IPS-15b (cell line): ENCODE measurements around the gene RUNX3.

Experiments used
- H3K27me3 ChIP-seq: one replicate; pipeline ENCODE4 v1.6.1; 2013; ENCODE audit warnings: low read length; ENCODE audit not compliant: control insufficient read depth, insufficient read depth
- H3K36me3 ChIP-seq: one replicate; pipeline ENCODE4 v1.6.1; 2013; ENCODE audit warnings: low read length; ENCODE audit not compliant: control insufficient read depth, insufficient read depth
- H3K4me1 ChIP-seq: one replicate; pipeline ENCODE4 v1.6.1; 2013; ENCODE audit warnings: mild to moderate bottlenecking, low read length; ENCODE audit not compliant: control insufficient read depth, insufficient read depth
- H3K4me3 ChIP-seq: one replicate; pipeline ENCODE4 v1.5.1; 2013; ENCODE audit warnings: low read depth, low read length
- H3K9ac ChIP-seq: one replicate; pipeline ENCODE4 v1.6.1; 2013; ENCODE audit warnings: low read depth, mild to moderate bottlenecking, low read length
- H3K9me3 ChIP-seq: one replicate; pipeline ENCODE4 v1.6.1; 2013; ENCODE audit warnings: mild to moderate bottlenecking, low read length; ENCODE audit not compliant: control insufficient read depth, insufficient read depth

RUNX3 gene

DNA sequence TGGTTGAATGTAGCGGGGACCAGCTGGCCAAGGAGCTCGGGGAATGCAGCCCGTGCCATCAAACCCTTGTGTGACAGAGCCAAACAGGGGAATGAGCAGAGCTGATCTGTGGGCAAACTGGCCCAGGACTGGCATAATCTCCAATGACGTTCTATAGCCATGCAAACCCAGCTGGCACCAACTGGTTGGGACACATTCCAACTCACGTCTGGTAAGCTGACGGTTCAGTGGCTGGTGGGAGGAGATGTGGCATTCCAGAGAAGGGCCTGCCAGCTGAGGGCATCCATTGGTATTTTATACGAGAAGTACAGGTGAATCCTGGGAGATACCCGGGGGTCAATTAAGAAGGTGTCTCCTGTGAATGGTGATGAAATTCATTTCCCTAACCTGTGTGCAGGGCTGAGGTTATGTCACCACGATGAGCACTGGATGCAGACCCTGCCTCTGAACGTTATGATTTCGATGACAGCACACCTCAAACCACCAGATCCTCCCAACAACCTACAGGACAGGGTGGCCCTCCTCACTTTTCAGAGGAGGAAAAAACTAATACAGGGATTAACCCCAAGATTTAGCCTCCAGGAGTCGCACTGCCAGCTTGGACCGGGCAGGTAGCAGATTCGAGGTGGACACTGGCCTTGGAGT, 39.0 kb upstream of the RUNX3 start:
- H3K9me3 ChIP-seq: no peaks in the 10 kb centered on the region
- no peaks in the 10 kb centered on the region for H3K36me3 ChIP-seq
- H3K4me3 ChIP-seq: no peak overlapping the region
- H3K4me1 ChIP-seq: peaks cover 22% of the 10 kb centered on the region
- H3K27me3 ChIP-seq: no peaks in the 10 kb centered on the region
- no peak overlapping the region for H3K9ac ChIP-seq

DNA sequence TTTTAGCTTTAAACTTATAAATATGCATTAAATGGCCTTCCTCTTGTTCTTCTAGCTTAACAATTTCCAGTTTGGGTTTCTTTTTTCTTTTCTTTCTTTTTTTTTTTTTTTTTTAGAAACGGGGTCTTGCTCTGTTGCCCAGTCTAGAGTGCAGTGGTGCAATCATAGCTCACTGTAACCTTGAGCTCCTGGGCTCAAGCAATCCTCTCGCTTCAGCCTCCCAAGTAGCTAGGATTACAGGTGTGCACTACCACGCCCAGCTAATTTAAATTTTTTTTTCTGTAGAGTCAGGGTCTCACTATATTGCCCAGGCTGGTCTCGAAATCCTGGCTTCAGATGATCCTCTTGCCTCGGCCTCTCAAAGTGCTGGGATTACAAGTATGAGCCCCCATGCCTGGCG, 37.9 kb upstream of the RUNX3 start:
- H3K27me3 ChIP-seq: no peaks in the 10 kb centered on the region
- no peaks in the 10 kb centered on the region for H3K9me3 ChIP-seq
- H3K4me3 ChIP-seq: no peak overlapping the region
- H3K4me1 ChIP-seq: peaks cover 21% of the 10 kb centered on the region
- H3K36me3 ChIP-seq: no peaks in the 10 kb centered on the region
- no peak overlapping the region for H3K9ac ChIP-seq

DNA sequence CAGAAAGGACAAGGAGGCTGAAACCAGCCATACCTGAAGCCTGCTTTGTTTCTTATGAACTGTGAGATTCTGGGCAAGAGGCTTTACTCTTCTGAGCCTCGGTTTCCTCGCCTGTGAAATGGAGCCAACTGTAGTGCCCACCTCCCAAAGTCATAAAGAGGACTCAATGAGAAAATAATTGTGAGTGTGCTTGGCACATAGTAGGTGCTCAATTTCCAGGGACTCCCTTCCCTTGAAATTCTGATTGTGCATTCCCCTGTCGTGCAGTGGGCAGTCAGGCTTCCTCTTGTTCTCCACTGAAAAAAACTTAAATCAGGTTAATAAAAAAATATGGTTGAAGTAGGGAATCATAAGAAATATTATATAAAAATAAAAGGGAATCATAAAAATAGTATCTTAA, 37.5 kb upstream of the RUNX3 start:
- H3K4me3 ChIP-seq: no peak overlapping the region
- H3K27me3 ChIP-seq: no peaks in the 10 kb centered on the region
- H3K4me1 ChIP-seq: peaks cover 17% of the 10 kb centered on the region
- no peak overlapping the region for H3K9ac ChIP-seq
- H3K36me3 ChIP-seq: no peaks in the 10 kb centered on the region
- no peaks in the 10 kb centered on the region for H3K9me3 ChIP-seq

DNA sequence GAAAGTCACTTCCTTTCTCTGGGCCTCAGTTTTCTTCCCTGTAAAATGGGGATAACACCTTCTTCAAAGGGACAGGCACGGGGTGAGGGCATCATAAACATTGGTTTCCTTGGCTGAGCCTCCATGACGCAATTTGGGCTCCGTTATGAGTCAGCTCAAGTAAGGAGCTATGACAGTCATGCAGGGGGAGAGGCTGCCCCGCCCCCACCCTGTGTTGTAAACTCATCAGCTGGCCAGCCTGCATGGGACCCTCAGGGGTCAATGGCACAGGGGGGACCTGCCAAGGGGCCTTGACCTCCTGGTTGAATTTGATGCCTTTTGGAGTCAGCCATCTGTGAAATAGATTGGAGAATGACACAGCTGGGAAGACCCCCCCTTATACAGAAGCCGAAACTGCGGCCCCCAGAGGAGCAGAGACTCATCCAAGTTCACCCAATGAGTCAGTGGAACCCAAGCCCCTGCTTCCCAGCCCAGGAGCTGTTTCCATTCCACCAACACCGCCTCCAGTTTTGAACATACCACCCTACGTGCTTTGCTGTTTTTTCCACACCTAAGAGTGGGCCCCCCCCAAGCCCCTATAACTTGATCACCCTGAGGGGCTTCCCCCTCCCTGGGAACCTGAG, 36.8 kb upstream of the RUNX3 start:
- no peak overlapping the region for H3K9ac ChIP-seq
- H3K4me1 ChIP-seq: peaks cover 10% of the 10 kb centered on the region
- H3K9me3 ChIP-seq: no peaks in the 10 kb centered on the region
- no peak overlapping the region for H3K4me3 ChIP-seq
- H3K36me3 ChIP-seq: no peaks in the 10 kb centered on the region
- no peaks in the 10 kb centered on the region for H3K27me3 ChIP-seq

DNA sequence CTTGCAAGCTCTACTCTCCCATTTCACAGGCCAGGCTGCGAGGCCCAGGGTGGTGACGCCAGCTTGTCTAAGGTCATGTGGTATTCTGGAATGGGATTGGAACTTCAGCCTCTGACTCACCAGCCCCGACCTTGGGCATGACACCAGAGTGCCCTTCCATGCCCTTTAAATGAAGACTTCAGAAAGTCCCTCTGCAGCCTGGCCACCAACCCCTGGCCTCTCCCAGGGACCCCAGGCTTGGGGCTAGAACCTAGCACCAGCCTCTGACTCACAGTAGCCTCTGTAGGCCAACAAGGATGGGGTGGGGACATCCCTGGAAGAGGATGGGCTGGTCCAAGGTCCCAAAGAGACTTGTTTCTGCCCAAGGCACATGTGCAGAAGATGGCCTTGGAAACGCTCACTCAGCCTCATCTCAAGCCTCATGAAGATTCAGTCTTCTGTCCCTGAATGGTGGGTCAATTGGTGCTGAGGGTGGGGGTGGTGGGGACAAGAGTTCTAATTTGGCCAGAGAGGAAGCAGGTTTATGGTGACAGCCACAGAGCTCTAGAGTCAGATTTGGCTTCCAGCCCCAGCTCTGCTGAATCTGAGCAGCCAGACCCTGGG, 36.1 kb upstream of the RUNX3 start:
- H3K9ac ChIP-seq: no peak overlapping the region
- no peaks in the 10 kb centered on the region for H3K27me3 ChIP-seq
- no peaks in the 10 kb centered on the region for H3K9me3 ChIP-seq
- no peak overlapping the region for H3K4me3 ChIP-seq
- H3K36me3 ChIP-seq: no peaks in the 10 kb centered on the region
- peaks cover 7% of the 10 kb centered on the region for H3K4me1 ChIP-seq

DNA sequence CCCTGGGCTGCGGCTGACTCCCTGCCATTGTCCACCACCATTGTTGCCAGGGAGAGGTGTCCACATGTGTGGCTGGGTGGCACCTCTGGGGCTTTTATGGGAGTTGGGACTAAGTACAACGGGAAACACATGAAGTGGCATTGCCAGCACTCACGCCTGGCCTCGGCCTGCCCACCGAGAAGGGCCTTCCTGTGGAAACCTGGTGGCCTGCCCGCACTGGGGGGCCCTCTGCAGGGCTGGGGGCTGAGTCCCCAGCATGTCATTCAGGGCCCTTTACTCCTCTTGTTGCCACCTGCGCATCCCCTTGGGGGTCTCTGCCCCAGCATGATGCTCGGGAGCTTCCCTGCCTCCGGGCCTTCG, 35.5 kb upstream of the RUNX3 start:
- Histone ChIP-seq H3K27me3 (no peaks in the 10 kb centered on the region), H3K9me3 (no peaks in the 10 kb centered on the region), H3K9ac (no peak overlapping the region), H3K36me3 (no peaks in the 10 kb centered on the region), H3K4me1 (peaks cover 5% of the 10 kb centered on the region), H3K4me3 (no peak overlapping the region)

DNA sequence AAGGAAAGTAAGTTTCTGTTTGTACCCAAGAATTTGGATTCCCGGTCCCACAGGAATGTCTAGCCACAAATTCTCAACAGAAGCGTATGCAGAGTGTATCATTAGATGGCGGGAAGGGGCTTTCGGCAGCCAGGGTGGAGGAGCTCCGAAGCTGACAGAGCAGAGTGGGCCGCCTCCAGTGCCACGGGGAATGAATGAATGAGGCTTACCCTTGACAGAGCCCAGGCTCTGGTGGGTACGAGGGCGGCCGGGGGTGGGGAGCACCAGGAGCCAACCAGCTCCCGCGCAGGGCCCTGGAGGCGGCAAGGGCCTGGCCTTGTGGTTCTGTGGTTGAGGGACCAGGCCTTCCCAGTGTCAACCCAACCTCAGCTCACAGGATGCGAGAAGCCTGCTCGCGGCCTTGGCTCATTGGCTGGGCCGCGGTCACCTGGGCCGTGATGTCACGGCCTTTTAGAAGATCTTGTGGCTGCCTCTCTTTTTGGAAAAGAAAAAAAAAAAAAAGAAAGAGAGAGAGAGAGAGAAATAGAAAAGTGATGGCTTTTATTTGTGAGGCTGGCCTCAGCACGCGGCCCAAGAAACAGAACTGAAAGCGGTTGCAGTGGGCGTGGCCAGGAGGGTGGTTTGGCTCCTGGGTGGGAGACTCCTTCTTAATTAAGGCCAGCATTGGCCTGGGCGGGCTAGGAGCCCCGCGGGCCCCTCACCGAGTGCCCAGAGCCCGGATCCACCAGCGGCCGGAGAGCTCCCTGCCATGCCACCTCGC, 34.9 kb upstream of the RUNX3 start:
- H3K9ac ChIP-seq: no peak overlapping the region
- no peaks in the 10 kb centered on the region for H3K9me3 ChIP-seq
- H3K36me3 ChIP-seq: no peaks in the 10 kb centered on the region
- H3K4me1 ChIP-seq: peaks cover 1% of the 10 kb centered on the region
- no peak overlapping the region for H3K4me3 ChIP-seq
- no peaks in the 10 kb centered on the region for H3K27me3 ChIP-seq

DNA sequence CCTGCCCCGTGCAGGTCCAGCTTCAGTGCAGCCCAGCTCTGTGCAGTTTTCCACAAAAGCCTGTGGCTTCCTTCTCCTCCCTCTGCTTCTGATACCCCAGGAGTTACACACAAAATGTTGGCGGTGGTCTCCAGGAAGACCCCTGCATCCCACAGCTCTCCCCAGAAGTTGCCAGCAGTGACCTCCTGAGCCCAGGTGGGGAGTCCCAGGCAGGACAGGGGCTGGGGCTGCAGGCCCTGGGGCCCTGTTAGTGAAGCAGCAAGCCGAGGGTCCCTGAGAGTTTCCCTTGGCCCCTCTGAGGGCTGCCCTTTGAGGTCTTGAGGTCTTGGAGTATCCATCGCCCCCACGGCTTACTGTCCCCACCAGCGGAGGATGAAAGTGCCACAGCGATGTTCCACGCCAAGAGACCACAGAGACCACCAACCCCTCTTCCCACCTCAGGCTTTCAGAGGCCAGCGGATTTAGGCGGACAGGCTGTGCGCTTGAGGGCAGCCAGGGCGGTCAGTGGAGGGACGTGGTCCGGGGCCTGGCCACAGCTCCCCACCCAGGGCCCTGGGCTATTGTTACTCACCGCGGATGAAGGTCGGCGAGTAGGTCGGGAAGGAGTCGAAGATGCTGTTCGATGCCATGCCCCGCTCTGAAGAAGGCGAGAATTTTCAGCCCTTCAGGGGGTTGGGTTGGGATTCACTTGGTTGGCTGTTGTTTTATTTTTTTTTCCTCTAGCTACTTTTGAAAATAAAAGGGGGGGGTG, 34.0 kb upstream of the RUNX3 start:
- H3K4me1 ChIP-seq: no peaks in the 10 kb centered on the region
- H3K36me3 ChIP-seq: no peaks in the 10 kb centered on the region
- H3K4me3 ChIP-seq: no peak overlapping the region
- no peaks in the 10 kb centered on the region for H3K9me3 ChIP-seq
- no peaks in the 10 kb centered on the region for H3K27me3 ChIP-seq
- no peak overlapping the region for H3K9ac ChIP-seq

DNA sequence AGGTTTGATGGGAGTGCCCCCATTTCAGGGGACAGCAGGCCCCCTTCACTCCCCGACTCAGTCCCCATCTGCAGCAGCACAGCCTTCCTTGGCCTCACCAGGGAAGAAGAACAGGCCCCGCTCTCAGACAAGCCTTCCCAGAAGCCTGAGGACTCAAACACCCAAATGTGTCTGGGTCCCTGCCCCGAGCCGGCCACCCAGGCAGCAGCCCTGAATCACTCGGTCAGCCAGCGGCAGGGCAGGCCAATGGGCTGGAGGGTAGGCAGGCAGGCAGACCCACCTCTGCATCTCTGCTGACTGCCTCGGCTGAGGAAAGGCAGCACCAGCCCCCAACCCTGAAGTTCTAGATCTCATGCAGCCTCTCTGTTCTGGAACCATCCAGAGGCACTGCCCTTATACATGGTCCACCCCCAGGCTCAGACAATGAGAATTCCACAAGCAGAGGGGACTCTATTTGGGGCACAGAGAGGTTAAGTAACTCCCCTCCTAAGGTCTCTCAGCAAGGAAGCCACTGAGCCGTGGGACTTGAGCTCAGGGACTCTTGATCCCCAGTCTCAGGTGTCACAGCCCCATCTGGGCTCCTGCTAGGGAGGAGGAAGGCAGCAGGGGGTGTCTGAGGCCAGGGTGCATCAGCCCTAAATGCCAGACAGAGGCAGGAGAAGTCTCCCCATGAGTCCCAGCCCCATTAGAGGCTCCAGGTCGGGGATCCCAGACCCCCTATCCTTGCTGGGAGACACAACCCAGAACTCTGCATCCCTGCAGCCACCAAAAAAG, 33.2 kb upstream of the RUNX3 start:
- H3K4me3 ChIP-seq: no peak overlapping the region
- H3K4me1 ChIP-seq: no peaks in the 10 kb centered on the region
- H3K27me3 ChIP-seq: no peaks in the 10 kb centered on the region
- H3K9me3 ChIP-seq: no peaks in the 10 kb centered on the region
- no peaks in the 10 kb centered on the region for H3K36me3 ChIP-seq
- no peak overlapping the region for H3K9ac ChIP-seq

DNA sequence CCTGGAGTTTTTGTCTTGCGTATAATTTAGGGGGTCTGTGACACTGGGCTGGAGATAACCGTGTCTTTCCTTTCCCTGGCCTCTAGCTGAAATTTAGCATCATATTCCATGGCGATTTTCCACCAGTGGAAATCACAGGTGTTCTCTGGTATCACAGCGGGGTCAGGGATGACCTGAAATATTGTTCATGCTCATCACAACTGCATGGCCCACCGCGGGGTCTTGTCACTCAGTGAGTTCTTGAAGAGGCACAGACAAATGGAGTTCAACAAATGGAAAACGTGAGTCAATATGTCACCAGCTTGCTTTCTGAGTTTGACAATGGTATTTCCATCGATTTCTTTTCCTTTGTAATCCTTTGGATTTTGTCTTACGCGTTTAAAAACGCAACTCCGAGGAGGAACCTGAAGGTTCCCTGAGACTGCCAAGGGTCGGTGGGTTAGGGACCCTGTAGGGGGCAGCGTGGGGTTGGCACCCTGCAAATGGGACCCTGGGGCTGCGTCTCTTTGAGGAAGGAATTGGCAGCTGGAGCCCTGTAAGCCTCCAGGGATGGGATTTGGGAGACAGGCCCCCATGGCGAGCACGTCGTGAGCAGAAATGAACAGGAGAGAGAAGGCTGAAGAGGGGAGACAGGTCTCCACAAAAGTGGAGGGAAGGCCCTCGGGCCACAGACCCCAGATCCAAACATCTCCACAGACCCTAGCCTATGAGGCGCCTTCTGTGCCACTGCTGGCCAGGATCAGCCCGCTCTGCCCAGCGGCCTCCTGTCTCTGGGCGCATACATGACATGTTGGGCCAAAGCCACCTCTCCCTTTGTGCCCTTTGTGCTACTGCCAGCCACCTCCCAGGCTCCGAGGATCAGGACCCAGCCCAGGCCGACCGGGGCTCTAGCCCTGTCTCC, 32.1 kb upstream of the RUNX3 start:
- Histone ChIP-seq H3K4me3 (no peak overlapping the region), H3K4me1 (no peaks in the 10 kb centered on the region), H3K36me3 (no peaks in the 10 kb centered on the region), H3K27me3 (no peaks in the 10 kb centered on the region), H3K9ac (no peak overlapping the region), H3K9me3 (no peaks in the 10 kb centered on the region)
